ENCODE measurements around the gene RMC1. TPM values are rescaled to one million over a fixed set of nuclear protein-coding genes. Genes with fewer than 3 reads are reported as not detected.

RMC1 gene
- total RNA-seq, 2 experiments from 2014 or later = 46.9 to 48.3 TPM

- peaks cover 6% of the 10 kb centered on the region for H3K36me3 ChIP-seq (ENCODE audit: insufficient read depth, low read length)
- H3K27me3 ChIP-seq (ENCODE audit: control insufficient read depth in 1 of 2, insufficient read depth in 2 of 2, low read length in 2 of 2) = no peaks in the 10 kb centered on the region
- Mint-ChIP-seq H3K36me3 (ENCODE audit: low read depth) (peaks cover 39% of the 10 kb centered on the region), H3K9me3 (no peaks in the 10 kb centered on the region), H3K27ac (peak overlapping the region; percentile 25), H3K4me1 (ENCODE audit: low read depth) (peaks cover 54% of the 10 kb centered on the region), H3K4me3 (no peak overlapping the region), H3K27me3 (no peaks in the 10 kb centered on the region)
- no peak overlapping the region for H3K27ac ChIP-seq (ENCODE audit: low read depth in 1 of 2, low read length in 2 of 2)
- no peaks in the 10 kb centered on the region for H3K9me3 ChIP-seq (ENCODE audit: control insufficient read depth in 1 of 2, insufficient read depth in 1 of 2, low read length in 2 of 2)
- H3K4me3 ChIP-seq (ENCODE audit: low read length) = no peak overlapping the region
- POLR2A ChIA-PET = no interaction called here
- intact Hi-C loops (cut with DNase I, micrococcal nuclease) = no loop called here
- CTCF ChIA-PET = no interaction called here
- no peak for TF ChIP-seq CTCF (IDR thresholded peaks at IDR 0.05)
- DNase-seq (no peak), ATAC-seq (ENCODE audit: poor library complexity) (no peak)
- H3K4me1 ChIP-seq (ENCODE audit: insufficient read depth, low read length) = peaks cover 48% of the 10 kb centered on the region
These were observed 75.8 kb downstream of the RMC1 start for GRCh38 chr18:23578891-23579653.

- ATAC-seq (ENCODE audit: poor library complexity) (no peak), DNase-seq (no peak)
- H3K9me3 Mint-ChIP-seq = no peaks in the 10 kb centered on the region
- no peak for TF ChIP-seq CTCF (IDR thresholded peaks at IDR 0.05)
- no peaks in the 10 kb centered on the region for H3K27me3 ChIP-seq (ENCODE audit: control insufficient read depth in 1 of 2, insufficient read depth in 2 of 2, low read length in 2 of 2)
- H3K36me3 Mint-ChIP-seq (ENCODE audit: low read depth) = peaks cover 29% of the 10 kb centered on the region
- H3K27ac Mint-ChIP-seq = no peak overlapping the region
- no peaks in the 10 kb centered on the region for H3K27me3 Mint-ChIP-seq
- ChIA-PET POLR2A (interaction anchor here (0.6 kb wide), 1 partner anchor 69 kb away, joined by 3 read pairs; no protein-coding TSS in a partner anchor), CTCF (no interaction called here)
- intact Hi-C loops (cut with DNase I, micrococcal nuclease) = loop anchor here in 1 of 2 experiments (5.0 to 10.0 kb wide), 2 partner anchors 34 to 844 kb away; partner anchors contain the start of gene IMPACT
- H3K4me1 Mint-ChIP-seq (ENCODE audit: low read depth) = peaks cover 51% of the 10 kb centered on the region
- H3K36me3 ChIP-seq (ENCODE audit: insufficient read depth, low read length) = peaks cover 6% of the 10 kb centered on the region
- H3K27ac ChIP-seq (ENCODE audit: low read depth in 1 of 2, low read length in 2 of 2) = no peak overlapping the region
- H3K9me3 ChIP-seq (ENCODE audit: control insufficient read depth in 1 of 2, insufficient read depth in 1 of 2, low read length in 2 of 2) = no peaks in the 10 kb centered on the region
- H3K4me3 Mint-ChIP-seq = no peak overlapping the region
- H3K4me1 ChIP-seq (ENCODE audit: insufficient read depth, low read length) = peaks cover 48% of the 10 kb centered on the region
- H3K4me3 ChIP-seq (ENCODE audit: low read length) = no peak overlapping the region
These were observed 77.5 kb downstream of the RMC1 start for GRCh38 chr18:23580677-23581367.

Other genes with a start within 250 kb of the RMC1 start
- gene RIOK3, start 50.2 kb upstream of the RMC1 start, total RNA-seq = 100 to 1,000 TPM; 151 to 153 TPM
- gene NPC1, start 83.0 kb downstream of the RMC1 start, total RNA-seq = 10 to 100 TPM; 17.2 to 17.6 TPM
- gene ANKRD29, start 159.4 kb downstream of the RMC1 start, total RNA-seq = under 1 TPM; 0.28 to 0.58 TPM
- under 1 TPM in 1 of 2 experiments, not detected in 1; 0.19 TPM for gene LAMA3, start 185.9 kb downstream of the RMC1 start, total RNA-seq

Data from CD4-positive, alpha-beta T cell (primary cell).